Ascending aorta (tissue), 2 donors: Measurements from ENCODE around the gene FARS2. TPM values are rescaled to one million over a fixed set of nuclear protein-coding genes. Genes with fewer than 3 reads are reported as not detected.

Experiments used
- DNase-seq, 2 donors: peaks; one replicate each; pipeline ENCODE4 v3.0.0-alpha.2; 2019; ENCODE audit warnings: low spot score in 2 of 2
- H3K27ac ChIP-seq, 2 donors: fragments of 200-600 bp; sonication (generic); one replicate each; pipeline ENCODE4 v1.5.1; 2016 to 2017; ENCODE audit warnings: mild to moderate bottlenecking in 1 of 2
- H3K27me3 ChIP-seq: fragments of 200-600 bp; sonication (generic); one replicate; pipeline ENCODE4 v1.5.1; 2017
- H3K36me3 ChIP-seq, 2 donors: fragments of 200-600 bp; sonication (generic); one replicate each; pipeline ENCODE4 v1.5.1; 2016
- H3K4me1 ChIP-seq, 2 donors: fragments of 200-600 bp; sonication (generic); one replicate each; pipeline ENCODE4 v1.5.1; 2016 to 2017; ENCODE audit warnings: mild to moderate bottlenecking in 1 of 2
- H3K4me3 ChIP-seq, 2 donors: fragments of 200-600 bp; sonication (generic); one replicate each; pipeline ENCODE4 v1.5.1; 2016 to 2017; ENCODE audit warnings: mild to moderate bottlenecking in 1 of 2
- H3K9me3 ChIP-seq, 2 donors: fragments of 200-600 bp; sonication (generic); one replicate each; pipeline ENCODE4 v1.5.1; 2016
- CTCF ChIP-seq, 3 experiments: fragments of 200-600 bp in 2 of 3; fragments of 450-650 bp in 1 of 3; sonication (generic) in 2 of 3; IDR thresholded peaks; one replicate each; pipeline ENCODE4 v1.5.1; 2016 to 2019; ENCODE audit warnings: antibody characterized with exemption in 3 of 3, mild to moderate bottlenecking in 1 of 3, moderate library complexity in 1 of 3
- intact Hi-C: fragments of 100-400 bp; cut with DNase I; formaldehyde crosslinking; loops from one replicate; pipeline ENCODE4 v1.15.1; 2023
- total RNA-seq: library from RNA; depleted of rRNA; stranded (reverse); fragments of >200 nt; gene quantifications from one replicate; pipeline ENCODE4 v1.1.0, GENCODE V29; 2016

FARS2 gene
- total RNA-seq, 1 donor from 2014 or later: 17.6 TPM

DNA sequence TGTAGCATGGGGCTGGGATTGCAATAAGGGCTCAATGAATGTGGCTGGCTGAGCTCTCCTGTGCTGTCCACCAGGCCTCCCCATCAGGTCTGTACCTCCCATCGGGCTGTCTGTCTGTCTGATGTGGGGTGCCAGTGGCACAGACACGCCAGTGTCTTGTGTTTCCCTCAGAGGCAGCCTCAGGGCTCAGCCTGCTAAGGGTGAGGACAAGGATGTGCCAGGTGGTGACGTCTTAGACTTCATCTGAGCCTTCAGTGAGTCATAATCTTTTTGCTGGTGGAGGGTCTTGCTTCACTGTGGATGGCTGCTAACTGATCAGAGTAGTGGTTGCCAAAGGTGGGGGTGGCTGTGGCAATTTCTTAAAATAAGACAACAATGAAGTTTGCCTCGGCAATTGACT is 550.7 kb downstream of the FARS2 start:
- H3K4me3 ChIP-seq: no peak overlapping the region
- H3K4me1 ChIP-seq: no peaks in the 10 kb centered on the region
- H3K27me3 ChIP-seq: no peaks in the 10 kb centered on the region
- no peaks in the 10 kb centered on the region for H3K36me3 ChIP-seq
- intact Hi-C loops: no loop called here
- H3K27ac ChIP-seq: no peak overlapping the region
- no peaks in the 10 kb centered on the region for H3K9me3 ChIP-seq
- TF ChIP-seq CTCF (IDR thresholded peaks at IDR 0.05): no peak
- no peak for DNase-seq

DNA sequence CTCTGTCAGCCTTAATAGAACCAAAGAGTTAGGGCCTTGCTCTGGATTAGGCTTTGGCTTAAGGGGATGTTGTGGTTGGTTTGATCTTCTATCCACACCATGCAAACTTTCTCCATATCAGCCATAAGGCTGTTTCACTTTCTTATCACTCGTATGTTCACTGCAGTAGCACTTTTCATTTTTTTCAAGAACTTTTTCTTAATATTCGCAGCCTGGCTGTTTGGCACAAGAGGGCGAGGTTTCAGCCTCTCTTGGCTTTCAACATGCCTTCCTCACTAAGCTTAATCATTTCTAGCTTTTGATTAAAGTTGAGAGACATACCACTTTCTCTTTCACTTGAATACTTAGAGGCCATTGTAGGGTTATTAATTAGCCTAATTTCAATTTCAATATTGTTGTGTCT is 552.3 kb downstream of the FARS2 start:
- TF ChIP-seq CTCF (IDR thresholded peaks at IDR 0.05): no peak
- Histone ChIP-seq H3K4me3 (no peak overlapping the region), H3K27ac (no peak overlapping the region), H3K27me3 (no peaks in the 10 kb centered on the region), H3K36me3 (no peaks in the 10 kb centered on the region), H3K9me3 (no peaks in the 10 kb centered on the region), H3K4me1 (no peaks in the 10 kb centered on the region)
- DNase-seq: no peak
- intact Hi-C loops: no loop called here

DNA sequence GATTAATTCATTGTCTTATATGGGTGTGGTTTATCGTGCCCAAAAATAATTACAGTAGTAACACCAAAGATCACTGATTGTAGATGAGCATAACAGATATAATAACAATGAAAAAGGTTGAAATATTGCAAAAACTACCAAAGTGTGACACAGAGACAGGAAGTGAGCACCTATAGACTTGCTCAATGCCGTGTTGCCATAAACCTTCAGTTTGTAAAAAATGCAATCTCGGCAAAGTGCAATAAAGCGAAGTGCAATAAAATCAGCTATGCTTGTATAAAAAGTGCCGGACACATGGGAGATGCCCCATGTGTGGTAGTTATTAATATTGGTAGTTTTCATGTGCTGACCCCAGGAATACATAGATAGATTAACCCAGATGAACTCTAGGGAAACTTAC is 552.8 kb downstream of the FARS2 start:
- no peak for TF ChIP-seq CTCF (IDR thresholded peaks at IDR 0.05)
- intact Hi-C loops: no loop called here
- Histone ChIP-seq H3K4me1 (no peaks in the 10 kb centered on the region), H3K27me3 (no peaks in the 10 kb centered on the region), H3K9me3 (no peaks in the 10 kb centered on the region), H3K4me3 (no peak overlapping the region), H3K36me3 (no peaks in the 10 kb centered on the region), H3K27ac (no peak overlapping the region)
- DNase-seq: no peak

DNA sequence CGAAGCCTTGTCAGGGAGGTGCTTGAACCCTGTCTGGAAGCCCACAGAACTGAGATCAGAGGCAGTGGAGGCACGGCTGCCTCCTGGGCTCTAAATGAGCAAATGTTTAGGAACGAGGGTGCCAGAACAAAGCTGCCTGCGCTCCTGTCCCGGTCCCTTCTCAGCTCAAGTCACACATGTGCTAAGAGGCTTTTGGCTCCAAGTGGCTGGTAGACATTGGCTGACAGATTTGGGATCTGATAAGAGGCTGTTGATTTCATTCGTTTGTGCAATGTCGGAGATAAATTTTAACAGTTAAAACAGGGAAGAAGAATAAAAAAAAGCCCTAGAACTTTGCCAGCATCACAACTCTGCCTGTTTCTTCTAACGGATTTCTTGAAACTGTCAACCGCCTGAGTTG is 553.6 kb downstream of the FARS2 start:
- Histone ChIP-seq H3K27ac (no peak overlapping the region), H3K4me1 (no peaks in the 10 kb centered on the region), H3K36me3 (no peaks in the 10 kb centered on the region), H3K9me3 (no peaks in the 10 kb centered on the region), H3K4me3 (no peak overlapping the region), H3K27me3 (no peaks in the 10 kb centered on the region)
- intact Hi-C loops: no loop called here
- no peak for TF ChIP-seq CTCF (IDR thresholded peaks at IDR 0.05)
- no peak for DNase-seq

GRCh38 chr6:5817869-5818268 is 556.6 kb downstream of the FARS2 start:
- Histone ChIP-seq H3K9me3 (no peaks in the 10 kb centered on the region), H3K36me3 (no peaks in the 10 kb centered on the region), H3K4me3 (no peak overlapping the region), H3K27ac (no peak overlapping the region), H3K27me3 (no peaks in the 10 kb centered on the region), H3K4me1 (no peaks in the 10 kb centered on the region)
- no peak for TF ChIP-seq CTCF (IDR thresholded peaks at IDR 0.05)
- no peak for DNase-seq
- intact Hi-C loops: no loop called here

DNA sequence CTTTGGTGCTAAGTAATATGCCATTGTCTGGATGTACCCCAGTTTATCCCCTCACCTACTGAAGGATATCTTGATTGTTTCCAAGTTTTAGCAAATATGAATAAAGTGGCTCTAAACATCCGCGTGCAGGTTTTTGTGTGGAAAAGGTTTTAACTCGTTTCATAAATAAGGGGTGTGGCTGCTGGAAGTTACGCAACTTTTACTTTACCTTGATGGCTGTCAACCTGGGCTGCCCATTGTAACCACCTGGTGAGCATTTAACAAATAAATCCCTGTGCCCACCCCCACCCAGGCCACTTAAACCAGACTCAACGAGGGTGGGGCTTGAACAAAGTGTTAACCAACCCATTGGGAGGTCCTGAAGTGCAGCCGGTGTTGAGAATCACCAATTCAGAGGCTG is 557.6 kb downstream of the FARS2 start:
- intact Hi-C loops: no loop called here
- no peak for DNase-seq
- Histone ChIP-seq H3K9me3 (no peaks in the 10 kb centered on the region), H3K4me3 (no peak overlapping the region), H3K4me1 (no peaks in the 10 kb centered on the region), H3K27ac (no peak overlapping the region), H3K27me3 (no peaks in the 10 kb centered on the region), H3K36me3 (no peaks in the 10 kb centered on the region)
- no peak for TF ChIP-seq CTCF (IDR thresholded peaks at IDR 0.05)
